Neural cell (in vitro differentiated cells): ENCODE results near the gene TMEM253. TPM values are rescaled to one million over a fixed set of nuclear protein-coding genes. Genes with fewer than 3 reads are reported as not detected.
A peak's percentile ranks its signal among the peaks of the same experiment; 100 is the strongest.

Experiments
- H2AFZ ChIP-seq: fragments of 200-600, 300-800 bp; sonication (generic), shearing (Covaris generic); 2 replicates; pipeline ENCODE4 v1.6.0; 2014; ENCODE audit warnings: low read depth, mild to moderate bottlenecking, antibody characterized with exemption, low read length, moderate library complexity
- H3F3A ChIP-seq: fragments of 200-600 bp; shearing (Covaris generic); 2 replicates; pipeline ENCODE4 v1.6.1; 2016; ENCODE audit warnings: mild to moderate bottlenecking, moderate library complexity, mixed read lengths, antibody characterized with exemption, low read length; ENCODE audit not compliant: insufficient read depth, poor library complexity, severe bottlenecking
- H3K27ac ChIP-seq: fragments of 200-600, 300-800 bp; sonication (generic), shearing (Covaris generic); 2 replicates; pipeline ENCODE4 v1.5.1; 2014; ENCODE audit warnings: mild to moderate bottlenecking, low read length, moderate library complexity
- H3K27me3 ChIP-seq: fragments of 300-800, 200-600 bp; sonication (generic), shearing (Covaris generic); 2 replicates; pipeline ENCODE4 v1.6.0; 2014; ENCODE audit warnings: mild to moderate bottlenecking, low read depth, low read length, moderate library complexity; ENCODE audit not compliant: insufficient read depth
- H3K36me3 ChIP-seq: fragments of 300-800, 200-600 bp; sonication (generic), shearing (Covaris generic); 2 replicates; pipeline ENCODE4 v1.5.1; 2014; ENCODE audit warnings: mild to moderate bottlenecking, antibody characterized with exemption, low read length, moderate library complexity; ENCODE audit not compliant: insufficient read depth
- H3K4me2 ChIP-seq: fragments of 300-800, 200-600 bp; sonication (generic), shearing (Covaris generic); 2 replicates; pipeline ENCODE4 v1.6.0; 2014; ENCODE audit warnings: mild to moderate bottlenecking, low read length
- H3K4me3 ChIP-seq: fragments of 300-800, 200-600 bp; sonication (generic), shearing (Covaris generic); 2 replicates; pipeline ENCODE4 v1.5.1; 2014; ENCODE audit warnings: mild to moderate bottlenecking, low read length, moderate library complexity
- H3K79me2 ChIP-seq: fragments of 200-600 bp; shearing (Covaris generic); replicated peaks from 2 replicates; pipeline ENCODE4 v1.6.0; 2014; ENCODE audit warnings: mild to moderate bottlenecking, low read length, moderate library complexity; ENCODE audit not compliant: insufficient read depth
- H3K9ac ChIP-seq: fragments of 300-800, 200-600 bp; sonication (generic), shearing (Covaris generic); 2 replicates; pipeline ENCODE4 v1.6.1; 2016; ENCODE audit warnings: mild to moderate bottlenecking, low read length, mixed read lengths
- H3K9me2 ChIP-seq: fragments of 200-600 bp; shearing (Covaris generic); 2 replicates; pipeline ENCODE4 v1.6.1; 2016; ENCODE audit warnings: mild to moderate bottlenecking, low read length, mixed read lengths; ENCODE audit not compliant: insufficient read depth
- H3K9me3 ChIP-seq: fragments of 200-600, 300-800 bp; sonication (generic), shearing (Covaris generic); 2 replicates; pipeline ENCODE4 v1.6.1; 2016; ENCODE audit warnings: mild to moderate bottlenecking, mixed run types, low read length, moderate library complexity, mixed read lengths
- H4K20me1 ChIP-seq: fragments of 200-600 bp; shearing (Covaris generic); 2 replicates; pipeline ENCODE4 v1.6.1; 2016; ENCODE audit warnings: mild to moderate bottlenecking, mixed run types; ENCODE audit not compliant: insufficient read depth
- CTCF ChIP-seq: fragments of 450-650 bp; IDR thresholded peaks from 2 replicates; pipeline ENCODE4 v1.5.1; 2014; ENCODE audit warnings: antibody characterized with exemption, mild to moderate bottlenecking, moderate library complexity; ENCODE audit not compliant: poor library complexity, severe bottlenecking
- EP300 ChIP-seq: fragments of 450-650 bp; conservative IDR thresholded peaks from 2 replicates; pipeline ENCODE4 v1.6.1; 2014; ENCODE audit warnings: antibody characterized with exemption, mild to moderate bottlenecking, moderate library complexity; ENCODE audit not compliant: poor library complexity, severe bottlenecking
- EZH2 ChIP-seq: fragments of 200-600, 300-800 bp; shearing (Covaris generic), sonication (generic); IDR thresholded peaks from 2 replicates; pipeline ENCODE4 v1.6.1; 2014; ENCODE audit warnings: antibody characterized with exemption, low read length, borderline replicate concordance, mild to moderate bottlenecking; ENCODE audit not compliant: insufficient read depth, poor library complexity, severe bottlenecking
- MXI1 ChIP-seq: fragments of 450-650 bp; conservative IDR thresholded peaks from 2 replicates; pipeline ENCODE4 v1.6.1; 2014; ENCODE audit warnings: antibody characterized with exemption, mild to moderate bottlenecking; ENCODE audit not compliant: poor library complexity, severe bottlenecking
- POLR2AphosphoS5 ChIP-seq: IDR thresholded peaks from 2 replicates; pipeline ENCODE4 v1.6.1; 2012
- RAD21 ChIP-seq: fragments of 450-650 bp; conservative IDR thresholded peaks from 2 replicates; pipeline ENCODE4 v1.6.1; 2014; ENCODE audit warnings: antibody characterized with exemption, mild to moderate bottlenecking, moderate library complexity
- TAF1 ChIP-seq: IDR thresholded peaks from 2 replicates; pipeline ENCODE4 v1.6.1; 2012; ENCODE audit warnings: low read depth
- polyA plus RNA-seq: library from polyadenylated mRNA; depleted of rRNA; stranded (reverse); fragments of >200 nt; gene quantifications from 2 replicates; pipeline ENCODE4 v1.2.3, GENCODE V29; 2014

Gene TMEM253
- polyA plus RNA-seq, 1 donor from 2014 or later = 0.26 TPM

- H3K4me3 ChIP-seq = no peak overlapping the region
- H4K20me1 ChIP-seq = no peaks in the 10 kb centered on the region
- no peak overlapping the region for H3K4me2 ChIP-seq
- peaks cover 6% of the 10 kb centered on the region for H3F3A ChIP-seq
- no peak overlapping the region for H2AFZ ChIP-seq
- no peaks in the 10 kb centered on the region for H3K9me2 ChIP-seq
- no peak overlapping the region for H3K27ac ChIP-seq
- no peaks in the 10 kb centered on the region for H3K79me2 ChIP-seq
- H3K27me3 ChIP-seq = no peaks in the 10 kb centered on the region
- no peak overlapping the region for H3K9ac ChIP-seq
- TF ChIP-seq EP300 = no peak
- no peak for TF ChIP-seq CTCF
- TF ChIP-seq TAF1 = no peak
- H3K36me3 ChIP-seq = no peaks in the 10 kb centered on the region
- no peaks in the 10 kb centered on the region for H3K9me3 ChIP-seq
Measured at GRCh38 chr14:21107283-21107800, 6.5 kb downstream of the TMEM253 start.

- Histone ChIP-seq H3K9ac (no peak overlapping the region), H3K9me3 (no peaks in the 10 kb centered on the region), H3F3A (peaks cover 6% of the 10 kb centered on the region), H3K36me3 (no peaks in the 10 kb centered on the region), H3K27ac (no peak overlapping the region), H3K4me2 (no peak overlapping the region), H3K4me3 (no peak overlapping the region), H4K20me1 (no peaks in the 10 kb centered on the region), H2AFZ (no peak overlapping the region), H3K79me2 (no peaks in the 10 kb centered on the region), H3K9me2 (no peaks in the 10 kb centered on the region), H3K27me3 (no peaks in the 10 kb centered on the region)
- TF ChIP-seq CTCF = no peak
- TF ChIP-seq TAF1 = no peak
- no peak for TF ChIP-seq MXI1
- TF ChIP-seq RAD21 = no peak
- TF ChIP-seq POLR2AphosphoS5 = no peak
- no peak for TF ChIP-seq EP300
- no peak for TF ChIP-seq EZH2
Measured at GRCh38 chr14:21108791-21109190, 7.9 kb downstream of the TMEM253 start.

GRCh38 chr14:21109377-21110138, 8.7 kb downstream of the TMEM253 start:
- Histone ChIP-seq H3K9me2 (no peaks in the 10 kb centered on the region), H3K27me3 (no peaks in the 10 kb centered on the region), H3K4me3 (no peak overlapping the region), H2AFZ (no peak overlapping the region), H3K4me2 (no peak overlapping the region), H3F3A (peaks cover 6% of the 10 kb centered on the region), H3K9ac (no peak overlapping the region), H3K36me3 (no peaks in the 10 kb centered on the region), H4K20me1 (no peaks in the 10 kb centered on the region), H3K27ac (peak overlapping the region; percentile 40), H3K79me2 (no peaks in the 10 kb centered on the region), H3K9me3 (no peaks in the 10 kb centered on the region)
- TF ChIP-seq TAF1 (no peak), CTCF (no peak), POLR2AphosphoS5 (peak; percentile 19)
